HG02623 (cell line): ENCODE results near the gene MEGF8.

Source experiments
- ATAC-seq: cut with Tn5 transposase; IDR thresholded peaks from one replicate; pipeline ENCODE4 v1.9.1; 2021; ENCODE audit warnings: moderate library complexity; ENCODE audit not compliant: unreplicated experiment

Gene MEGF8

DNA sequence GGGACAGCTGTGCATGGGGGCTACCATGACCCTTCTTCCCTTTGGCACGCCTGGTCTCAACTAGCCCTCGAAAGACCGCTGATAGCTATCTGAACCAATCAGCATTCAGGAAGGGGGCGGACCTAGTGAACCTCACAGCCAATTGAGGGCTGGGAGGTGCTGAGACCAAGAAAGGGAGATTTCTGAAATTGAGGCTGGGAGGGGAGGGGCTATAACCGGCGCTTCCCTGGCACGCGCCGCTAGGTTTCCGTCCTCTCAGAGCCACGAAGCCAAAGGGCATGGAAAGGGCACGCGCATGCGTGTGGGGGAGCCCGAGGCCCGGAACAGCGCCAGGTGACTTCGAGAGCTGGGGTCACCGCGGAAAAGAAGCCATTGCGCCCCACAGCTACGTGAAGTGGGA is 18.8 kb upstream of the MEGF8 start:
- ATAC-seq = no peak

DNA sequence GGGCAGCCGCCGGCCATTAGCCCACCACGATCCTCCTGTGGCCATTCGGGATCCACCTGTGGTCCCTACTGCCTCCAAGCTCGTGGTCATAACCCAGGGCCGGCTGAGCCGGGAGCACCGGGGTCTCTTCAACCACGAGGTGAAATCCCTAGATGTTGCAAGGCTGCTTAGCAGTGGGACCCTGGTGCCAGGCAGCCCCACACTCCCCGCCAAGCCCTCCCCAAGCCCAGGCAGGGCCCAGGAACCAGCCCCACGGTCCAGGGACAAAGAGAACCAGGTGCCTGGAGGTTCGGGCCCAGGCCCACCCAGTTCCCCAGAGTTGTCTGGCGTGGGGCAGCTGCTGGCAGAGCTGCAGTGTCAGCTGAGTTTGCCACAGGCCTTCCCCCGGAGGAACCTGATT is 15.7 kb upstream of the MEGF8 start:
- no peak for ATAC-seq

DNA sequence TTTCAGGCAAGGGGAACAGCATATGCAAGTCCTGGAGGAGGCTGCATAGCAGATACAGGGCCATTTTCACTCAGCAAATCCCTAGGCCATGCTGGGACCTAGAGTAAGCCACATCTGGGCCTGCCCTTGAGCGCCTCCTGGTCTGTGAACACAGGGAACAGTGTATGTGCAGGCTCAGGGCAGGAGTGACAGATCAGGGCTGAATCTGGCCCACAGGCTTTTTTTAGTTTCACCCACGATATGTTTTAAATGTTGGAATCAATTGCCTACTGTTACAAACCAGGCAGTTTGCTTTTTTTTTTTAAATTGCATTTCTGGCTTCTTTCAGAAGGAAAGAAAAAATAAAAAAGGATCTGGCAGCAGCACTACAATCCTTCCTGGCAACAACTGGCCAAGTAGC is 13.8 kb upstream of the MEGF8 start:
- ATAC-seq = no peak

DNA sequence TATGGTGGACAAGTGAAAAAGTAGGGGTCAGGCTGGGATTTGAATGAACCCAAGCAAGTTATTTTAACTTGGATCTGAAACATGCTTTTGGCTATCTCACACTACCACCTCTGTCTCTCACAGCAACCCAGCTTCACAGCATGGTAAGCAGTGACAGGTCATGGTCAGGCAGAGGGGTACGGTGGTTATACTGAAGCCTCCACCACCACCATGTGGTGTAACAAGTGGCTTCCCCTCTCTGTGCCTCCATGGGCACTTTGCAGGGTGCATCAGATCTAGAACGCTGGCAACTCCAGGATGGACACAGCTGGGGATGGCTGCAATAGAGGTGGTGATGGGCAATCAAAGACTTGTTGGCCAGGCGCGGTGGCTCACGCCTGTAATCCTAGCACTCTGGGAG is 13.1 kb upstream of the MEGF8 start:
- ATAC-seq = no peak

DNA sequence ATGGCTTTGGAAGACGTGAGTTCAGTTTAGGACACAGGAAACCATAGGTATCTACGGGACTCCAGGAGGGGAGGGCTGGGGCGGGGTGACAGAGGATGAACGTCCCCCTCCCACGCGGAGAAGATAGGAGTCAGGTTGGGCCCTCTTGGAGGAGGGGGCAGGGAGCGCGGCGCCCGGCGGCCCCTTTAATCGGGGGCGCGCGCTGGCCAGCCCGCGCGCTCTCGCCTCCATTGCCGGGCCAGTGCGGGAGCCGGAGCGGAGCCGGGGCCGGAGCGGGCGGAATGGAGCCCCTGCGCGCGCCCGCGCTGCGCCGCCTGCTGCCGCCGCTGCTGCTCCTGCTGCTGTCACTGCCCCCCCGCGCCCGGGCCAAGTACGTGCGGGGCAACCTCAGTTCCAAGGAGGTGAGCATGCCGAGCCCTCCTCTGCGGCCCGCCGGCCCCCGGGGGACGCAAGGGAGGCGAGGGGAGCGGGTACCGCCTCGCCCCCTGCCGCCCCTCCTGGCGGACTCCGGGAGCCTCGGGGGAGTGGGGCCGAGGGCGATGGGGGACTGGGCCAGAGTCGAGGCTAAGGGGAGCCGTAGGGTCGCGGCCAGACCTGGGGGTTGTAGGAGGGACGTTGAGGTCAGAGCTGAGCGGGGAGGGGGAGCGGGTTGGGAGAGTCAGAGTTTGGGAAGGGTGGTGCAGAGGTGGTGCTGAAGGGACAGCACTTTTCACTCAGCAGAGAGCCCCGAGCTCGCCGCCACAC is 12.2 kb upstream of the MEGF8 start, which contains the start of gene TMEM145:
Gene TMEM145, plus strand, starts transcription at position 214 of the 744 bp plus-strand sequence. Its CDS starts 68 bp downstream, at position 282.
- no peak for ATAC-seq

DNA sequence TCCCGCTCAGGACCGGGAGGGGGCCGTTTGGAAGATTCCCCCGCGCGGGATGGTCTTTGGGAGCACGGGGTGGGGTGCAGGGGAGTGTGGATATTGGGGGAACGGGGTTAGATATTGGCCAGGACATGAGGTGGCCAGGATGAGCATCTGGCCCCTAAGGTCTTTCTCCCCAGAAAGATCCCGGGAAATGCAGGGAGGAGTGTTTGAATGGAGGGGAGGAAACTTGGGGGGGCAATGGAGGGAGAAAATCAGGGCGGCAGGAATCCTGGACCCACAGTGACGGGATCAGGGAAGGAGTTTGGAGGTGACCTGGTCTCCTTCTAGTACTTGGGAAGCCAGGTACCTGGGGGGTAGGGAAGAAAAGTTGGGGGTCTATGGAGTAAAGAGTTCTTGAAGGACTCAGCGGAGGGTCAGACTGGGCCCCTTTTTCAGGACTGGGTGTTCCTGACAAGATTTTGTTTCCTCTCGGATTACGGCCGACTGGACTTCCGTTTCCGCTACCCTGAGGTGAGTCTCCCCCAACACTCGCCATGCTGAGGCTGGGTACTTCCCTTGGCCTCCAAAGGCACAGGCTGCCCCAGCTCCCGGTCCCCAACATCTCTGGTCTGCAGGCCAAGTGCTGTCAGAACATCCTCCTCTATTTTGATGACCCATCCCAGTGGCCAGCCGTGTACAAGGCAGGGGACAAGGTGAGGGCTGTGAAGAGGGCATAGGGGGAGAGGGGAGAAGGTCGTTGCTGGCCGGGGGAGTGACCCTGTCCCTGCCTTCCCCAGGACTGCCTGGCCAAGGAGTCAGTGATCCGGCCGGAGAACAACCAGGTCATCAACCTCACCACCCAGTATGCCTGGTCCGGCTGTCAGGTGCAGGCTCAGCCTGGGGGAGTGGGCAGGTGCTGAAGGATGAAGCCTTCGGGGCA is 11.3 kb upstream of the MEGF8 start:
- ATAC-seq = no peak

DNA sequence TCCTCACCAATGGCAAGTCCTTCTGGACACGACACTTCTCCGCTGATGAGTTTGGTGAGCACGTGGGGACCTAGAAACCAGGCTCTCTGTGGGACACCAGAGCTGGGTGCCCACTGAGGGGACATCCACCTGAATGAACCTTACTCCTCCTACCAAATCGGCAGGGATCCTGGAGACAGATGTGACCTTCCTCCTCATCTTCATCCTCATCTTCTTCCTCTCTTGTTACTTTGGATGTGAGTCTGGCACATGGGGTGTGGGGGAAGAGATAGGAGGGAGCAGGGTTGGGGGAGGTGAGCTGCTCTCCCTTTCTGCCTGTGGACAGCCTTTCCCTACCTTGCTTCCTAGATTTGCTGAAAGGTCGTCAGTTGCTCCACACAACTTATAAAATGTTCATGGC is 10.4 kb upstream of the MEGF8 start:
- no peak for ATAC-seq

DNA sequence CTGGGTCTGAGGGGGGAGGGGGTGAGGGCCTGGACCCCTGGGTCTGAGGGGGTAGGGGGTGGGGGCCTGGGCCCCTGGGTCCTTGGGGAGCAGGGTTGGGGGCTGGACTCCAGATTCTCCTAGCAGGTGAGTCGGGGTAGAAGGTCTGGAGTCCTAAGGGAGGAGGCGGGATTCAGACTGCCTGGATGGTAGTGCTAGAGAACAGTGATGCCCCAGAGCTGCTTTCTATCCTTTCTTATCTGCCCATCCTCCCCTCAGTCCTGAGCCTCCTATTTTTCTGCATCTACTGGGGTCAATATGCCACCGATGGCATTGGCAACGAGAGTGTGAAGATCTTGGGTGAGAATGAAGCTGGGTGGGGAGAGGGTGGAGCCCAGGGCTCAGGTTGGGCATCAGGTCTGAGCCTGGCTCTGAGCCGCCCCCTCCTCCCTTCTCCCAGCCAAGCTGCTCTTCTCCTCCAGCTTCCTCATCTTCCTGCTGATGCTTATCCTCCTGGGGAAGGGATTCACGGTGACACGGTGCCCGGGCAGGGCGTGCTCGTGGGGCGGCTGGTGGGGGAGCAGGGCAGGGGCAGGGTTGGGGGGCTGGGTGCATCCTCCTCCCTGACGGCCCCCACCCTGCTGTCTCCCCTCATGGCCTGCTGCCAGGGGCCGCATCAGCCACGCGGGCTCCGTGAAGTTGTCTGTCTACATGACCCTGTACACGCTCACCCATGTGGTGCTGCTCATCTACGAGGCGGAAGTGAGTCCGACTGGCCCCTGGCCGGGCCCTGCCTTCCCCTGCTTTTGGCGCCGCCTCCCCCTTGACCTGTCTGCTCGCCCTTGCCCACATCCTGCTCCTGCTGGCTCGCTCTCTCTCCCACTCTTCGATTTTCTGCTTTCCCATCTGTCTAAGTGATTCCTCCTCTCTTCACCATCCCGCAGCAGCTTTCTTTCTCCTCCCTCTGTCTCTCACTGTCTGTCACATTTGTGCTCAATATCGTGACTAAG is 8.9 kb upstream of the MEGF8 start:
- no peak for ATAC-seq

DNA sequence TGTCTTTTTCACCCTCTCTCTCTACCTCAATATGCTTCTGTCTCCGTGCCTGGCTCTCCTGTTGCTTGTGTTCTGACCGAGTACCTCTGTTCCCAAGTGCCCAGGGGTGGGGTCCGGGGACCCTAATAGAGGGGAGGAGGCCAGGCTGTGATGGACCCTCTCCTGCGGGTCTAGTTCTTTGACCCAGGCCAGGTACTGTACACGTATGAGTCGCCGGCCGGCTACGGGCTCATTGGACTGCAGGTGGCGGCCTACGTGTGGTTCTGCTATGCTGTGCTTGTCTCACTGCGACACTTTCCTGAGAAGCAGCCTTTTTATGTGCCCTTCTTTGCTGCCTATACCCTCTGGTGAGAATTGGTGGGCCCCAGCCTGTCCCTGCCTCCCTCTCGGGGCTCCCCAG is 7.9 kb upstream of the MEGF8 start:
- ATAC-seq = no peak

DNA sequence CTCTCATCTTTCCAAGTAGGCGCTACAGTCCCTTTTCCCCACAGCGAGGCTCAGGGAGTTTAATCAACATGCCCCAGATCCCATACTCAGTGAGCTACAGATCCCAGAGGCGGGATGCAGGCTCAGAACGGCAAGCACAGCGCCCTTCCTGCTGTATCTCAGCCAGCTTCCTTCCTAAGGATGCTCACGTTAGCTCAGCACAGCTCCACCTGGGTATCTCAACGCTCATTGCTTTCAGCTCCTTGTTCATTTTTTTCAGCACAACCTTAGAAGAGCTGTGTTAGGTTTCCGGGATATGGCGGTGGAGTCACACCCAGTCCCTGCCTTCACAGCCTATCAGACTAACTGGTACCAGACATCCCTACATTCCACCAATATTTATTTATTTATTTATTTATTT is 3.1 kb upstream of the MEGF8 start:
- ATAC-seq = no peak

DNA sequence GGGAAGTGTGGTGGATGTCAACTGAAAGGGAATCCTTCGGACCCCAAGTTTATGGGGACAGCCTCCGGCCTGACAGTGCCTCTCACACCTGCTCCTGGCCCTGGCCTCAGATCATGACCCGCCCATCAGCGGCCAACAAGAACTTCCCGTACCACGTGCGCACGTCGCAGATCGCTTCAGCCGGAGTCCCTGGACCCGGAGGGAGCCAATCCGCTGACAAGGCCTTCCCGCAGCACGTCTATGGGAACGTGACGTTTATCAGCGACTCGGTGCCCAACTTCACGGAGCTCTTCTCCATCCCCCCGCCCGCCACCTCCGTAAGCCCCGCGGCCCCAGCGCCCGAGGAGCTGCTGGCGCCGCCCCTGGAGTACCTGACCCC is 2.0 kb upstream of the MEGF8 start:
- no peak for ATAC-seq

DNA sequence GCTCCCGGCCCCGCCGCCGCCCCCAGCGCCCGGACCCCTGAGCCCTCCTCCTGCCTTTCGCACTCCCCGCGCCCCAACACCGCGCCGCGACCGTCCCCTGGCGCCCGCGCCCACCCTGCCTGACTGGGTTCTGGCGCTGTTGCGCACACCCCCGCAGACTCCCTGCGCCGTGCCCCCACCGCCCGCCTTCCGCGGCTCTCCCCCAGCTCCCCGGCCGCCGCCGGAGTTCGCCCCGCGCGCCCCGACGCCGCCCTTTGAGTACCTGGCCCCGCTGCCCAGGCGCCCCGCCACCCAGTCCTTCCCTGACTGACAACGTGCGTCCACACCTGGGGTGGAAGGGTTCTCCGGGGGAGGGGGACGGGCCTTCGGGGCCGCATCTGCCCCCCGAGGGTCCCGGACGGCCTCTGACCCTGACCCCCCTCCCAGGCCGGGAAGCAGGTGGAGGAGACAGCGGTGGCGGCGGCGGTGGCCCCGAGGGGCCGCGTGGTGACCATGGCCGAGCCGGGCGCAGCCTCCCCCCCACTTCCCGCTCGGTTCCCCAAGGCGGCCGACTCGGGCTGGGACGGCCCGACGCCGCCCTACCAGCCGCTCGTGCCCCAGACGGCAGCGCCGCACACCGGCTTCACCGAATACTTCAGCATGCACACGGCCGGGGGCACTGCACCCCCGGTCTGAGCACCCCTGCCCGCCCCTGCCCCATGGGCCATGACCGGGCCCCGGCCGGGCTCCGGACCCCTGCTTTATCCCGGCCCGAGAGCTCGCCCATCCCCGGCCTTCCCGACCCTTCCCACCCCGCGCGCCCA is 1.4 kb upstream of the MEGF8 start:
- no peak for ATAC-seq

DNA sequence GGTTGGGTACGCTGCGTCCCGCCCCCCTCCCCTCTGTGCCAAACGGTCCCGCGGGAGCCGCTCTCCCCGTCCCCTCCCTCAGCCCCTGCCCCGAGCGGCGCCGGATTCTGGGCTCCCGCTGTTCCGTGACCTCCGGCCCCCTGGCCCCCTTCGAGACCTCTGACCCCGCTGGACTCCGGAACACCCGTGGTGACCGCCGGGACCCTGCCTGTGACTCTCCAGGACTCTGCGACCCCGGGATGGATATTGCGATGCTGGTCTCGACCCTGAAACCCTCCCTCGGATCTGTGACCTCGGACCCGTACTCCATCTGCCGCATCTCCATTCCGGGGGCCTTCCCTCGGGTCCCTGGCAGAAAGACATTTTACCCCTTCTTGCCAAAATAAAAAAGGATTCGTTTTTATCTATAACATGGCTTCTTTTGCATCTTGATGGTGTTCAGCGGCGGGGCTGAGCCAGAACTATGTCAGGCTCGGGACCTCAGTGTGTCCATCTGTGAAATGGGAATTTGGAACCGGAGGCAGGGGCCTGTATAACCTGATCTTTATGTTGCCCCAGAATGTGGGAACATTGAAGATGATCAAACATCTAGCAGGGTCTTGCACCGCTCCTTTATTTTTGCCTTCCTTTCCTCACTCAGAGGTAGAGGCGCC is 654 bp upstream of the MEGF8 start:
- no peak for ATAC-seq

DNA sequence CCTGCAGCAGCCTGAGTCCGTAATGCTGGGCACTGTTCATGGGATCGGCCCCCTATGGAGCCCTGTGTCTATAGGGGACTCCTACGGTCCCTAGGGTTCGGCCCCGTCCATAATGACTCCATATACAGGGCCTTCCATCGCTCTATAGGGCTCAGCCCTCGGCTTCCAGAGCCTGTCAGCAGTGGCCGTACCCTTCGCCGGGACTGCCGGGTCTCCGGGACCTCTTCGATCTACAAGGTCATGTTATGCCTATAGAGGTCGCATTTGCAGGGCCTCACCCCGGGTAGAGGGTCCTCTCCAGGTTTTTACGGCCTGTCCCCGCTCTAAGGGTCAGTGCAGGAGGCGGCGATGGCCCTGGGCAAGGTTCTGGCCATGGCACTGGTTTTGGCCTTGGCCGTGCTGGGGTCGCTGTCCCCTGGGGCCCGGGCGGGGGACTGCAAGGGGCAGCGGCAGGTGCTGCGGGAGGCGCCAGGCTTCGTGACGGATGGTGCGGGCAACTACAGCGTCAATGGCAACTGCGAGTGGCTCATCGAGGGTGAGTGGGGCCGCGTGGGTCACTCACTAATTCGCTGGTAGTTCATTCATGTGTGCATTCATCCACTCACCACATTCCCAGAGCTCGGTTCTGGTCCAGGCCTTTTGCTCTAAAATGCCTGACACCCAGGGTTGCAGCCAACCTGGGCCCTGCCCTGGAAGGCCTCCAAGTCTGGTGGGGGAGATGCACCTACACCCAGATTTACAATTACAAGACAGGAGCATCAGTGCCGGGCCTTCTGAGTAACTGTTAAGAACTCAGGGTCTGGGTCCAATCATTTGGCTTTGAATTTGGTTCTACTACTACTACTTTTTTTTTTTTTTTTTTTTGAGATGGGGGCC is 699 bp downstream of the MEGF8 start:
- peak; percentile 4 for ATAC-seq

DNA sequence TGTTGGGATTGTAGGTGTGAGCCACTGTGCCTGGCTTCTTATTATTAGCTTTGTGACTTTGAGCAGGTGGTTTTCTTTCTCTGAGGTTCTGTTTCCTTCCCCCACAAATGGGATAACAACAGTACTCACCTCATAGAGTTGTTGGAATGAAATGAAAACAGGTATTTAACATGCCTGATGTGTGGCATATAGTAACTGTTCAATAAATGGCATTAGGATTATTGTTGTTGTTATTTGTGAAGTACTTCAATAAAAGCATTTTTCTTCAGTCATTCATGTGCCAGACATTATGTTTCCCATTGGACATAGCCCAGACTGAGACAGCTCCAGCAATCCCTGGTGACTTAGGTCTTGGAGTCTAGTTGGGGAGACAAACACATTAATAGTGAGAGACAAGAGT is 1.5 kb downstream of the MEGF8 start:
- ATAC-seq = no peak

DNA sequence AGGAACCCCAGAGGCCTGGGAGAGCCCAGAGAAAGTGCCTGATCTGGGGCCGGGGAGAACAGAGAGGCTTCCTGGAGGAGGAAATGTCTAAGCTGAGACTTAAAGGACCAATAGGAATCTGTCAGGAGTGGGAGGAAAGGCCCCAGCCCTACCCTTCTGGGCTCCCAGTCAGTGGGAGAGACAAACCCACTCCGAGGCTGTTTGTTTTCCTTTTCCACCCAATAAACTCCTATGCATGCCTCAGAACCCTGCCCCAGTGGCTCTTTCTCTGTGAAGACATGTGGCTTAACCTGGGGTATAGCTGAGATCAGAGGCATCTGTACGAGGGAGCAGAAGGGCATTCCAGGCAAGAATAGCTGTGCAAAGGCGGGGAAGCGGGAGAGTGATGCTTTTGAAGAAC is 1.9 kb downstream of the MEGF8 start:
- ATAC-seq = no peak

DNA sequence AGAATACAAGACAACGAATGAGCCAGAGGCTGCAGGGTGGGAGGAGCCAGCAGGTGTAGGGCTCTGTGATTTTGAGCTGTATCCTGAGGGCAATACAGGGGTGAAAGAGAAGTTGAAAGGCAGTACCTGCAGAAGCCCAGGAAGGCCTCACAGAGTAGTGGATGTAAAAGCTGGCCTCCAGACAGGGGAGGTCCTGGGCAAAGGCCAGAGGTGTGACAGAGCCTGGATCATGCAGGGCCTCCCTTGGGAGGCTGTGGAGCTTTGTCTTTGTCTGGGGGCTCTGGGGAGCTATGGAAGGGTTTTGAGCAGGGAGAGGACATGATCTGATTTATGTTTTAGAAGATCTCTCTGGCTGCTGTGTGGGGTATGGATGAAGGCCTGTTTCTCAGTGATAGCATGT is 2.7 kb downstream of the MEGF8 start:
- no peak for ATAC-seq

DNA sequence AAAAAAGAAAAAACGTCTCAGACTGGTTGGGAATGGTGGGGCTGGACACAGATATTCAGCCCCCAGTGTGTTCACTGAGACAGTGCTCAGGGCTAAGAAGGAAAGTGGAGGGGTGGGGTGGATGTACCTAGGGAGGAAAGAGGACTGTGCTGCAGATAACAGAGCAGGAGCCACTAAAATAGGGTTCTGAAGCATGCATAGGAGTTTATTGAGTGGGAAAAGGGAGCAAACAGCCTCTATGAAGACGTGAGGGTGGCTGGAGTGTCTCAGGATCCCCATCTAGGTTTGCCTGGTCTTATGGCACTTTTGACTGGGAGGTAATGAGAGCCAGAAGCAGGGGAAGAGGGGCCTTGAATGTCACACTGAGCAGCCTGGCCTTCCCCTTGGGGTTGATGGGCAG is 3.4 kb downstream of the MEGF8 start:
- no peak for ATAC-seq

DNA sequence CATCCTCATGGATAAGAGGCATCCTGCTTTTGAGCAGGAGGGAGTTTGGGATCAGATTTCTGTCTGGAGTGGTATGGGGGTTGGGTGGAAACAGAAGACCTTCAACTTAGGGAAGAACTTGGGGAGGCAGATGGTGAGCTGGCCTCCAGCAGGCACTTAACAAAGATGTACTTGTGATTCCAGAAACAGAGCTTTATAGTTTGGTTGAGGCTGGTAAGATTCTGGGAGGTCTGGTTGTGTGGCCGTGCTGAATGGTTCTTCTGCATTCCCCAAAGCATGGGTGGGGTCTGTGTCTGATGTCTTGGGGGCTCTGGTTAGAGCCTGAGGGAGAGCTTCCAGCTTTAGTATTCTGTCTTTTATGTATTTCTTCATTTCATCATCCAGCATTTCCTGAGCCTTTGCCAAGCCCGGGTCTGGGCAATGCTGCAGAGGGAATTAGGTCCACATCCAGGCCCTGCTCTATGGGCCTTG is 4.8 kb downstream of the MEGF8 start:
- ATAC-seq = no peak
